Measurements from ENCODE around the gene TPBG.

DNA sequence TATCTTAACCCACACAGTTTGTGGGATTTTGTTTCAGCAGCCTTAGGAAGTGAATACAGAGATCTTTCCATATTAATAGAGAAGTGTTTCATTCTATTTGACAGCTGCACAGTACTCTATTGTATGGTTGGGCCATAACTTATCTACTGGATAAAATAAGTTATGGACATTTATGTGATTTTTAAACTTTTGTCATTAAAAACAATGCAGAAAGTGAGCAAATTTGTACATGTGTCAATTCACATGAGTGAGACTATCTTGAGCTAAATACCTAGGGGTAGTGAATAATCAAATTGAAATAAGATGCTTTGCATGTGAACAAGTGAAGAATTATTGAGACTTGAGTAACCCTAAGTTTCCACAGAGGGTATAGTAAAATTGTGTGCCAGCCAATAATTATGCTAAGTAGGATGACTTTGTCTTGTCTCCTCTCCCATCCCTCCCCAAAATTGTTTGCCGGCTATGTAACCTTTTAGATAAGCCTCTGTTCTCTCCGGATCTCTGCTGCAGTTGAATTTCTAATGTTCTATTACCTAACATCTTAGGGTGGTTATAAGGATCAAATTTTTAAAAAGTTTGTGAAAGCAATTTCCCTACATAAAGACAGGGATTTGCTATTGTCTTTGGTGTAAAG lies 33.3 kb upstream of the TPBG start:
- TF ChIP-seq TAF1 (IDR thresholded peaks at IDR 0.05; ENCODE audit: borderline replicate concordance, low read depth, low read length) = no peak
- TF ChIP-seq POLR2A (IDR thresholded peaks at IDR 0.05; ENCODE audit: low read depth, low read length) = no peak

All from GM12892 (cell line).